A673 (cell line): Measurements from ENCODE around the gene ZNF142. TPM values are rescaled to one million over a fixed set of nuclear protein-coding genes. Genes with fewer than 3 reads are reported as not detected.

Experiments used
- BruUV-seq: library from RNA; stranded (reverse); fragments of 400-500 nt; replicated peaks from 2 replicates; lab custom pipeline; 2021; lab: Mats Ljungman, UMichigan
- CTCF ChIA-PET: fragments of 300-600 bp; sonication (Branson Sonifier 250); formaldehyde crosslinking; loops from one replicate; lab custom pipeline; 2022; ENCODE audit warnings: antibody characterized with exemption; lab: Charles Lee
- POLR2A ChIA-PET: fragments of 300-600 bp; sonication (Branson Sonifier 250); formaldehyde crosslinking; loops from one replicate; lab custom pipeline; 2022; ENCODE audit warnings: antibody characterized with exemption; ENCODE audit not compliant: low non-redundant PET; lab: Charles Lee
- DNase-seq: peaks from one replicate; pipeline ENCODE4 v3.0.0-alpha.2; 2015; ENCODE audit warnings: low spot score
- H3K27ac ChIP-seq: fragments of 200-600 bp; sonication (generic); 2 replicates; pipeline ENCODE4 v1.5.1; 2016; ENCODE audit warnings: mixed run types, low read depth, mild to moderate bottlenecking, mixed read lengths, antibody characterized with exemption, low read length; ENCODE audit not compliant: poor library complexity, severe bottlenecking
- H3K27me3 ChIP-seq: fragments of 200-600 bp; sonication (generic); replicated peaks from 2 replicates; pipeline ENCODE4 v1.6.1; 2017; ENCODE audit warnings: mixed run types, low read depth, mild to moderate bottlenecking, mixed read lengths, antibody characterized with exemption, low read length; ENCODE audit not compliant: insufficient read depth, poor library complexity
- H3K36me3 ChIP-seq: fragments of 200-600 bp; sonication (generic); 2 replicates; pipeline ENCODE4 v1.6.1; 2016; ENCODE audit warnings: mixed run types, mild to moderate bottlenecking, mixed read lengths, antibody characterized with exemption, low read length; ENCODE audit not compliant: insufficient read depth, poor library complexity, severe bottlenecking
- H3K4me1 ChIP-seq: fragments of 200-600 bp; sonication (generic); 2 replicates; pipeline ENCODE4 v1.6.1; 2017; ENCODE audit warnings: mixed run types, mild to moderate bottlenecking, mixed read lengths, antibody characterized with exemption, low read length; ENCODE audit not compliant: insufficient read depth, poor library complexity, severe bottlenecking
- H3K4me3 ChIP-seq: fragments of 200-600 bp; sonication (generic); 2 replicates; pipeline ENCODE4 v1.5.1; 2016; ENCODE audit warnings: low read depth, mixed run types, mild to moderate bottlenecking, mixed read lengths, low read length; ENCODE audit not compliant: poor library complexity, severe bottlenecking
- H3K9me3 ChIP-seq: fragments of 200-600 bp; sonication (generic); 2 replicates; pipeline ENCODE4 v1.6.1; 2016; ENCODE audit warnings: mixed run types, low read depth, mild to moderate bottlenecking, mixed read lengths, antibody characterized with exemption, low read length; ENCODE audit not compliant: poor library complexity, severe bottlenecking
- EZH2 ChIP-seq: fragments of 200-600 bp; sonication (generic); IDR thresholded peaks from 2 replicates; pipeline ENCODE4 v1.6.1; 2017; ENCODE audit warnings: borderline replicate concordance, low read depth, mild to moderate bottlenecking, mixed read lengths, antibody characterized with exemption, low read length; ENCODE audit not compliant: poor library complexity, severe bottlenecking
- intact Hi-C: fragments of 100-400 bp; cut with micrococcal nuclease; formaldehyde crosslinking; loops from one replicate; pipeline ENCODE4 v1.10.0; 2022; ENCODE audit not compliant: unreplicated experiment
- total RNA-seq: library from RNA; stranded (reverse); gene quantifications from 2 replicates; pipeline ENCODE4 v1.2.3, GENCODE V29; 2021
- TF ChIP-seq, protein P1 (sequence below): fragments of 300-800, 200-600 bp; sonication (generic); conservative IDR thresholded peaks from 2 replicates; pipeline ENCODE4 v1.5.1; 2017; ENCODE audit warnings: low read depth, mild to moderate bottlenecking, antibody characterized with exemption, low read length, moderate library complexity, mixed read lengths

The ZNF142 gene
- total RNA-seq, 1 experiment from 2014 or later, result 65.3 TPM

DNA sequence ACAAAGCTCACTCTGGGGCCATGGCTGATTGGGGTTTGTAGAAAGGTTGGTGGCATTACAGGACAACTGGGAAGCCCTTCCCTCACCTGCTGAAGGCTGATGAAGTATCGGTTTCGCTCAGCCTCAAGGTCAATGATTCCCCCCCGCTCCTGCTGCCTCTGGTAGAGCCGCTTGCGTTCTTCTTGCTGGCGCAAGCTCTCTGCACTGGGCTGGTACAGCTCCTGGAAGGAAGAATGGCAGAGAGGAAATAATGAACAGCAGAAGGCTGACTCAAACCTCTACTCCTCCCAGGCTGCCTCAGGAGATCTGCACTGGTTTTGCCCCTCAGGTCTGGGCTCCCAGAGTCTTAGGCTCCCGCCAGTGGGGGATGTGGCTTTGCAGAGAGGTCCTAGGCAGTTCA, 5.2 kb upstream of the ZNF142 start:
- Histone ChIP-seq H3K4me3 (no peak overlapping the region), H3K27me3 (no peaks in the 10 kb centered on the region), H3K36me3 (peaks cover 53% of the 10 kb centered on the region), H3K9me3 (no peaks in the 10 kb centered on the region), H3K4me1 (peaks cover 6% of the 10 kb centered on the region), H3K27ac (no peak overlapping the region)
- no TSS peak for BruUV-seq
- TF ChIP-seq, protein P1, sequence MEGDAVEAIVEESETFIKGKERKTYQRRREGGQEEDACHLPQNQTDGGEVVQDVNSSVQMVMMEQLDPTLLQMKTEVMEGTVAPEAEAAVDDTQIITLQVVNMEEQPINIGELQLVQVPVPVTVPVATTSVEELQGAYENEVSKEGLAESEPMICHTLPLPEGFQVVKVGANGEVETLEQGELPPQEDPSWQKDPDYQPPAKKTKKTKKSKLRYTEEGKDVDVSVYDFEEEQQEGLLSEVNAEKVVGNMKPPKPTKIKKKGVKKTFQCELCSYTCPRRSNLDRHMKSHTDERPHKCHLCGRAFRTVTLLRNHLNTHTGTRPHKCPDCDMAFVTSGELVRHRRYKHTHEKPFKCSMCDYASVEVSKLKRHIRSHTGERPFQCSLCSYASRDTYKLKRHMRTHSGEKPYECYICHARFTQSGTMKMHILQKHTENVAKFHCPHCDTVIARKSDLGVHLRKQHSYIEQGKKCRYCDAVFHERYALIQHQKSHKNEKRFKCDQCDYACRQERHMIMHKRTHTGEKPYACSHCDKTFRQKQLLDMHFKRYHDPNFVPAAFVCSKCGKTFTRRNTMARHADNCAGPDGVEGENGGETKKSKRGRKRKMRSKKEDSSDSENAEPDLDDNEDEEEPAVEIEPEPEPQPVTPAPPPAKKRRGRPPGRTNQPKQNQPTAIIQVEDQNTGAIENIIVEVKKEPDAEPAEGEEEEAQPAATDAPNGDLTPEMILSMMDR, result no peak
- no peak for TF ChIP-seq EZH2
- intact Hi-C loops, result no loop called here
- ChIA-PET POLR2A (no interaction called here), CTCF (interaction anchor here (0.6 kb wide), 1 partner anchor 10 kb away, joined by 3 read pairs; no protein-coding TSS in a partner anchor)
- DNase-seq, result no peak

DNA sequence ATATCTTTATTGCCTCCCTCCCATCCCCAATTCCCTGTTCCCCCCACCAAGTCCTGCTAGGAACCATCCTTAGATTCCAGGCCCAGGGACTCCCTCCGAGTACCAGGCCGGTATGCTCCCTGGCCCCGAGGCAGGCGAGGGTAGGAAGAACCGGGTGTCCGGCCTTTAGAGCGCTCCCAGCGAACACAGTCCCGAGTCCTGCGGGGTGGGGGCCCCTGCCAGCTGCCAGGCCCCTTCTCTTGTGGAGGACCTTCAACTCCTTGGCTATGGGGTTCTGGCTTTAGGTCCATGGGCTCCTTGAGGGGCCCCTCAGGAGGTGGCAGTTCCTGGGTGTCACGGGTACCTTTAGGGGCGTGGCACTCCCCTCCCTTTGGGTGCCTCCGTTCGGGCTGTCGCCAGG, 4.5 kb upstream of the ZNF142 start:
- no peak overlapping the region for H3K4me3 ChIP-seq
- no peaks in the 10 kb centered on the region for H3K9me3 ChIP-seq
- H3K27me3 ChIP-seq, result no peaks in the 10 kb centered on the region
- peaks cover 6% of the 10 kb centered on the region for H3K4me1 ChIP-seq
- intact Hi-C loops, result no loop called here
- BruUV-seq, result no TSS peak
- POLR2A ChIA-PET, result no interaction called here
- DNase-seq, result no peak
- CTCF ChIA-PET, result interaction anchor here (0.6 kb wide), 1 partner anchor 11 kb away, joined by 3 read pairs; no protein-coding TSS in a partner anchor
- H3K27ac ChIP-seq, result no peak overlapping the region
- TF ChIP-seq EZH2, result no peak
- TF ChIP-seq, protein P1, result no peak
- H3K36me3 ChIP-seq, result peaks cover 53% of the 10 kb centered on the region

DNA sequence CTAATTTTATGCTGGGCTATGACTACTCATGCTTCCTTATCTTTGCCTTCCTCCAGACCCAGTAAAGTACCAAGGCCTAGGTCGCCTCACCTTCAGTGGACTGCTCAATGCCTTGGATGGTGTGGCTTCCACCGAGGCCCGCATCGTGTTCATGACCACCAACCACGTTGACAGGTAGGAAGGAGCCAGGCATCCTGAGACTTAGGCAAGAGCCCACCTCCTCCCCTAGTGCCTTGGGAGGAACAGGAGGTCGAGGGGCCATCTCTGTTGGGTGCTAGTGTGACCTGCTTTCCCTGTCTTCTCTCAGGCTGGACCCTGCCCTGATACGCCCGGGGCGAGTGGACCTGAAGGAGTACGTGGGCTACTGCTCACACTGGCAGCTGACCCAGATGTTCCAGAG, 3.4 kb upstream of the ZNF142 start:
- no peak for TF ChIP-seq EZH2
- TF ChIP-seq, protein P1, result no peak
- ChIA-PET CTCF (no interaction called here), POLR2A (no interaction called here)
- Histone ChIP-seq H3K36me3 (peaks cover 55% of the 10 kb centered on the region), H3K9me3 (no peaks in the 10 kb centered on the region), H3K27ac (no peak overlapping the region), H3K4me1 (peaks cover 6% of the 10 kb centered on the region), H3K27me3 (no peaks in the 10 kb centered on the region), H3K4me3 (no peak overlapping the region)
- no peak for DNase-seq
- intact Hi-C loops, result no loop called here
- no TSS peak for BruUV-seq
